Esophagus squamous epithelium (tissue), 4 donors: ENCODE measurements around the gene MBOAT7.

Experiments
- CTCF ChIP-seq, 6 experiments: fragments of 450-650 bp in 4 of 6; fragments of 200-600 bp in 2 of 6; sonication (generic) in 2 of 6; IDR thresholded peaks; one replicate each; pipeline ENCODE4 v1.5.1; 2016 to 2019; ENCODE audit warnings: antibody characterized with exemption in 6 of 6, mild to moderate bottlenecking in 4 of 6, moderate library complexity in 4 of 6
- POLR2A ChIP-seq, 4 donors: fragments of 450-650 bp; IDR thresholded peaks; one replicate each; pipeline ENCODE4 v1.6.1; 2017; ENCODE audit warnings: antibody characterized with exemption in 4 of 4, mild to moderate bottlenecking in 4 of 4, moderate library complexity in 3 of 4

GRCh38 chr19:54183431-54183830, 5.9 kb downstream of the MBOAT7 start:
- TF ChIP-seq CTCF (IDR thresholded peaks at IDR 0.05) (no peak), POLR2A (IDR thresholded peaks at IDR 0.05) (no peak)
